ENCODE data around the gene THADA. TPM values are rescaled to one million over a fixed set of nuclear protein-coding genes. Genes with fewer than 3 reads are reported as not detected.

Gene THADA
- total RNA-seq, 2 experiments from 2014 or later: 31.2 to 32.3 TPM

DNA sequence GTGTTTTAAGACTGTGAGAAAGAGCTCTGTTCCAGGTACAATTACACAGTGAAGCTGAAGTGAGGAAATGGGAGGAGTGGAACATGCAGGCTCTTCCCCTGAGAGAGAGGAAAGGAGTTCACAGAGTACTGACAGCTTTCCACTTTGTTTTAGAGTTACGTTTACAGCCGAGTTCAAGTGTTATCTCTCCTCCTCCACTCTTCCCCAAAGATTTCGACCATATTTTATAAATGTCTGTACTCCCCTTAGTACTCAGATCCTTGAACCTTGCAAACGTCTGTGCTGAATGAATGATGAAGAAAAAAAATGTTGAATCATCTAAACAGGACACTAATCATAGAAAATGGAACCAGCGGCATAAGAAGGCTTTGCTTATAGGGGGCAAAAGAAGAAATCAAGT is 121.6 kb downstream of the THADA start:
- H2AFZ ChIP-seq (ENCODE audit: low read length): no peak overlapping the region
- no peak overlapping the region for H3K4me3 ChIP-seq (ENCODE audit: low read depth, low read length, poor library complexity, severe bottlenecking)
- no peaks in the 10 kb centered on the region for H4K20me1 ChIP-seq (ENCODE audit: insufficient read depth, low read length)
- TF ChIP-seq CTCF (conservative IDR thresholded peaks at IDR 0.05; ENCODE audit: low read length) (no peak), EZH2phosphoT487 (IDR thresholded peaks at IDR 0.05; ENCODE audit: borderline replicate concordance, low read depth, low read length) (no peak)
- H3K4me2 ChIP-seq (ENCODE audit: low read length): no peak overlapping the region
- DNase-seq (ENCODE audit: low spot score): no peak
- no peaks in the 10 kb centered on the region for H3K79me2 ChIP-seq (ENCODE audit: insufficient read depth, low read depth, low read length)
- intact Hi-C loops (cut with micrococcal nuclease; ENCODE audit: unreplicated experiment): no loop called here
- H3K4me1 ChIP-seq (ENCODE audit: insufficient read depth, low read length, poor library complexity, severe bottlenecking): no peaks in the 10 kb centered on the region
- H3K9me2 ChIP-seq (ENCODE audit: insufficient read depth, low read length): no peaks in the 10 kb centered on the region
- POLR2A ChIA-PET: interaction anchor here (1.4 kb wide), 1 partner anchor 9 kb away, joined by 3 read pairs; no protein-coding TSS in a partner anchor
- no peaks in the 10 kb centered on the region for H3K36me3 ChIP-seq (ENCODE audit: insufficient read depth, low read length)
- CTCF ChIA-PET (ENCODE audit: unreplicated experiment): interaction anchor here (1.3 kb wide), 1 partner anchor 10 kb away, joined by 3 read pairs; no protein-coding TSS in a partner anchor
- H3K9me3 ChIP-seq (ENCODE audit: low read length): no peaks in the 10 kb centered on the region
- no TSS peak for BruUV-seq (replicated peaks)
- H3K27ac ChIP-seq (ENCODE audit: low read depth, low read length, poor library complexity, severe bottlenecking): no peak overlapping the region

GRCh38 chr2:43473767-43474166 is 122.1 kb downstream of the THADA start:
- H3K9me3 ChIP-seq (ENCODE audit: low read length): no peaks in the 10 kb centered on the region
- no peak overlapping the region for H3K4me2 ChIP-seq (ENCODE audit: low read length)
- BruUV-seq (replicated peaks): no TSS peak
- ChIA-PET POLR2A (interaction anchor here (0.6 to 1.4 kb wide), 3 partner anchors 10 to 18 kb away, joined by 3 read pairs; no protein-coding TSS in a partner anchor), CTCF (ENCODE audit: unreplicated experiment) (interaction anchor here (1.3 kb wide), 1 partner anchor 10 kb away, joined by 3 read pairs; no protein-coding TSS in a partner anchor)
- H3K9me2 ChIP-seq (ENCODE audit: insufficient read depth, low read length): no peaks in the 10 kb centered on the region
- no peak overlapping the region for H3K27ac ChIP-seq (ENCODE audit: low read depth, low read length, poor library complexity, severe bottlenecking)
- no peaks in the 10 kb centered on the region for H3K79me2 ChIP-seq (ENCODE audit: insufficient read depth, low read depth, low read length)
- intact Hi-C loops (cut with micrococcal nuclease; ENCODE audit: unreplicated experiment): no loop called here
- H3K36me3 ChIP-seq (ENCODE audit: insufficient read depth, low read length): no peaks in the 10 kb centered on the region
- no peak overlapping the region for H2AFZ ChIP-seq (ENCODE audit: low read length)
- no peak for DNase-seq (ENCODE audit: low spot score)
- no peaks in the 10 kb centered on the region for H4K20me1 ChIP-seq (ENCODE audit: insufficient read depth, low read length)
- no peak for TF ChIP-seq EZH2phosphoT487 (IDR thresholded peaks at IDR 0.05; ENCODE audit: borderline replicate concordance, low read depth, low read length)
- no peak for TF ChIP-seq CTCF (conservative IDR thresholded peaks at IDR 0.05; ENCODE audit: low read length)
- H3K4me1 ChIP-seq (ENCODE audit: insufficient read depth, low read length, poor library complexity, severe bottlenecking): no peaks in the 10 kb centered on the region
- H3K4me3 ChIP-seq (ENCODE audit: low read depth, low read length, poor library complexity, severe bottlenecking): no peak overlapping the region

DNA sequence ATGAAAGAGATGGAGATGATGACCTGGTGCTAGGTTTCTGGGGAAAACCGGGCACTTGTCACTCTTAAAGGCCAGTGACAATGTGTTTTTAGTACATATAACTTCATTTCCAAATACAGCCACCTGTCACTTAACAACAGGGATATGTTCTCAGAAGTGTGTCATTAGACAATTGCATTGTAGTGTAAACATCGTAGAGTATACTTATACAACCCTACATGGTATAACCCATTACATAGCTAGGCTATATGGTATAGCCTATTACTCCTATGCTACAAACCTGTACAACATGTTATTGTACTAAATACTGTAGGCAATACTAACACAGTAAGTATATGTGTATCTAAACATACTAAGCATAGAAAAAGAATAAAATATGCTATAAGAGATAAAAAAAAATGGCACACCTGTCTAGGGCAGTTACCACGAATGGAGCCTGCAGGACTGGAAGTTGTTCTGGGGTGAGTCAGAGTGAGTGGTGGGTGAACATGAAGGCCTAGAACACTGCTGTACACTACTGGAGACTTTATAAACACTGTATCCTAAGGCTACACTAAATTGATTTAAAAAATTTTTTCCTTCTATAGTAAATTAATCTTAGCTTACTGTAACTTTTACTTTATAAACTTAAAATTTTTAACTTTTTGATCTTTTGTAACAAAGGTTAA is 123.2 kb downstream of the THADA start:
- intact Hi-C loops (cut with micrococcal nuclease; ENCODE audit: unreplicated experiment): no loop called here
- no peak overlapping the region for H3K27ac ChIP-seq (ENCODE audit: low read depth, low read length, poor library complexity, severe bottlenecking)
- BruUV-seq (replicated peaks): no TSS peak
- no peaks in the 10 kb centered on the region for H4K20me1 ChIP-seq (ENCODE audit: insufficient read depth, low read length)
- no peaks in the 10 kb centered on the region for H3K9me2 ChIP-seq (ENCODE audit: insufficient read depth, low read length)
- no peaks in the 10 kb centered on the region for H3K79me2 ChIP-seq (ENCODE audit: insufficient read depth, low read depth, low read length)
- H3K4me1 ChIP-seq (ENCODE audit: insufficient read depth, low read length, poor library complexity, severe bottlenecking): no peaks in the 10 kb centered on the region
- no peaks in the 10 kb centered on the region for H3K36me3 ChIP-seq (ENCODE audit: insufficient read depth, low read length)
- TF ChIP-seq CTCF (conservative IDR thresholded peaks at IDR 0.05; ENCODE audit: low read length) (no peak), EZH2phosphoT487 (IDR thresholded peaks at IDR 0.05; ENCODE audit: borderline replicate concordance, low read depth, low read length) (no peak)
- no peak overlapping the region for H2AFZ ChIP-seq (ENCODE audit: low read length)
- CTCF ChIA-PET (ENCODE audit: unreplicated experiment): no interaction called here
- no peak for DNase-seq (ENCODE audit: low spot score)
- H3K4me2 ChIP-seq (ENCODE audit: low read length): no peak overlapping the region
- POLR2A ChIA-PET: interaction anchor here (0.9 to 1.4 kb wide), 2 partner anchors 11 to 20 kb away, joined by 3 read pairs; no protein-coding TSS in a partner anchor
- H3K9me3 ChIP-seq (ENCODE audit: low read length): no peaks in the 10 kb centered on the region
- H3K4me3 ChIP-seq (ENCODE audit: low read depth, low read length, poor library complexity, severe bottlenecking): no peak overlapping the region

Data from OCI-LY7 (cell line).